ENCODE measurements around the gene TMEM89.

TMEM89 gene

DNA sequence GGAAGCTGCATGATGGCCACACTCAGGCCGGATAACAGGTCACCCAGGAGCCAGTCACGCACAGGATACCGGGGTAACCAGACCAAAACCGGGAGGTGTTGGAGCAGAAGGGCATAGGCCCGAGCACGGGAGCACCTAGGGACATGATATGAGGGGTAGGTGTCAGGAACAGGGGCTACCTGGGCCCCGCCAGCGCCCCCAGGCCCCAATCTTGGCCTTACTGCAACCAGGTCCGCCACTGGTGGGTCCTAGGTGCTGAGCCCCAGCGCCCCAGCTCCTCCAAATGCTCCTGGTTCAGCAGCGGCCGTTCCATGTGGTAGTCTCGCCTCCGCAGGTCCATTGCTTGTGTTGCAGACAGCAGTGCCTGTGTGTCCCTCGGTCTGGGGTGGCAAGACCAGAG lies 11.7 kb upstream of the TMEM89 start:
- no peak for DNase-seq (ENCODE audit: extremely low spot score)
- POLR2A ChIA-PET = interaction anchor here (1.2 to 1.9 kb wide), 3 partner anchors 10 to 187 kb away, joined by 3 to 6 read pairs (median 4); partner anchors contain the start of genes ATRIP and NCKIPSD
- CTCF ChIA-PET = interaction anchor here (1.5 kb wide), 1 partner anchor 160 kb away, joined by 5 read pairs; no protein-coding TSS in a partner anchor
- TF ChIP-seq CTBP1 (IDR thresholded peaks at IDR 0.05; ENCODE audit: borderline replicate concordance) (no peak), SUZ12 (IDR thresholded peaks at IDR 0.05) (no peak), ARNT (IDR thresholded peaks at IDR 0.05) (no peak), TARDBP (IDR thresholded peaks at IDR 0.05) (no peak), L3MBTL2 (conservative IDR thresholded peaks at IDR 0.05) (no peak)

DNA sequence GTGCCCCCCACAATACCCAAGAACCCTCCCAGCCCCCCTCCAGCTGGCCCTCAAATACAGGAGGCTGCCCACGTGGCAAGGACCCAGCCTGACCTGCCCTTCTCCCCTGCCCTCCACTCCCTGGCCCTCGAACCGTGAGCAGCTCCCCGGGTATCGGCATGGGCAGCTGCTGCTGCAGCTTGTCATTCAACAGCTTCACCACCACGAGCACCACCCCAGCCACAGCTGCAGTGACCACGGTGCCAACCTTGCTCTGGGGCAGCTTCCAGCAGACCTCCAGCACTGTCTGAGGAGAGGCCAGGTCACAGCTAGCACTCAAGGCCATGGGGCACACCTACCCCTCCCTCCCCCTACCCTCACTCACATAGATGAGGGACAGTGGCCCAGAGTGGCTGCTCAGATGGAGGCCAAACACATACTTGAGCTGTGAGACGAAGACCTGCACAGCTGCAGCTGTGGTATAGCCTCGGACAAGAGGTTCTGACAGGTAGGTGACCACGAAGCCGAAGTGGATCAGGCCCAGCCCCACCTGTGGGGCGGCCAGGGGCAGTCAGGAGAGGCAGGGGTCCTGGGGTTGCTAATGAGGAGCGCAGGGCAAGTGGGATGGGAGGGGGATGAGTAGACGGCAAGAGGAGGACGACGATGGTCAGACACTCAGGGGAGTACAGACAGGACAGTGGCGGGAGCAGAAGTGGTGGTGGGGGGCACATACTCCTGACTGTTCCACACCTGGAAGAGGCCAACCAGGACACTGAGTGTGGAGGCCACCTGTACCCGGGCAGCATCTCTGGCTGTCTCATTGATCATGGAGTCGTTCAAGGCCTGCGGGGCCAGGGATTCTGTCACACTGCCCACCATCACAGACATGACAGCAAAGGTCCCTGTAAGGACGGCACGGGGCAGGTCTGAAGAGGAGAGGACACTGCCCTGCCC lies 10.2 kb upstream of the TMEM89 start:
- POLR2A ChIA-PET = no interaction called here
- TF ChIP-seq BHLHE40 (IDR thresholded peaks at IDR 0.05; ENCODE audit: borderline replicate concordance) = no peak
- TF ChIP-seq, protein P1, sequence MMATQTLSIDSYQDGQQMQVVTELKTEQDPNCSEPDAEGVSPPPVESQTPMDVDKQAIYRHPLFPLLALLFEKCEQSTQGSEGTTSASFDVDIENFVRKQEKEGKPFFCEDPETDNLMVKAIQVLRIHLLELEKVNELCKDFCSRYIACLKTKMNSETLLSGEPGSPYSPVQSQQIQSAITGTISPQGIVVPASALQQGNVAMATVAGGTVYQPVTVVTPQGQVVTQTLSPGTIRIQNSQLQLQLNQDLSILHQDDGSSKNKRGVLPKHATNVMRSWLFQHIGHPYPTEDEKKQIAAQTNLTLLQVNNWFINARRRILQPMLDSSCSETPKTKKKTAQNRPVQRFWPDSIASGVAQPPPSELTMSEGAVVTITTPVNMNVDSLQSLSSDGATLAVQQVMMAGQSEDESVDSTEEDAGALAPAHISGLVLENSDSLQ (IDR thresholded peaks at IDR 0.05) = no peak
- no peak for TF ChIP-seq NFRKB (IDR thresholded peaks at IDR 0.05)
- no peak for TF ChIP-seq SP1 (IDR thresholded peaks at IDR 0.05)
- TF ChIP-seq LEF1 (IDR thresholded peaks at IDR 0.05; ENCODE audit: borderline replicate concordance) = no peak
- no peak for TF ChIP-seq ELF4 (IDR thresholded peaks at IDR 0.05)
- no peak for TF ChIP-seq FOXK2 (IDR thresholded peaks at IDR 0.05)
- TF ChIP-seq SUZ12 (IDR thresholded peaks at IDR 0.05) = no peak
- no peak for TF ChIP-seq HDGF (IDR thresholded peaks at IDR 0.05; ENCODE audit: borderline replicate concordance)
- no peak for TF ChIP-seq TARDBP (IDR thresholded peaks at IDR 0.05)
- CTCF ChIA-PET = no interaction called here
- no peak for DNase-seq (ENCODE audit: extremely low spot score)

DNA sequence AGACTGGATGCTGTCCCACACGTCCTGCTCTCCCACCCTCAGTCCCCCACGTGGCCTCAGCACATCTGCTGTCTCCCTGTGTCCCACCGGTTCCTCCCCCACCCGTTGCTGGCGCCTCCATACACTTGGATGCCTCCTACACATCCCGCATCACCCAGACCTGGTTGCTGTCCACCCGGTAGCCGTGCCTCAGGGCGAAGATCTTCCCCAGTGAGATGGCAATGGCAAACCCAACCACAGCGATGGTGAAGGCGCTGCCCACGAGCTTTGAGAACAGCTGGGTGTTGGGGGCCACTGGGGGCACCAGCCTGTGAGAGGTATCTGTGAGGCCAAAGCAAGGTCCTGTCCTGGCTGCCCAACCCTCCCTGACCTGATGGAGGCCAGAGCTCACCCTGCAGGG lies 9.3 kb upstream of the TMEM89 start:
- CTCF ChIA-PET = no interaction called here
- POLR2A ChIA-PET = no interaction called here
- DNase-seq (ENCODE audit: extremely low spot score) = no peak
- TF ChIP-seq SP1 (IDR thresholded peaks at IDR 0.05) (no peak), CTBP1 (IDR thresholded peaks at IDR 0.05; ENCODE audit: borderline replicate concordance) (no peak), FOXA1 (IDR thresholded peaks at IDR 0.05) (no peak), BHLHE40 (IDR thresholded peaks at IDR 0.05; ENCODE audit: borderline replicate concordance) (no peak), ZNF384 (IDR thresholded peaks at IDR 0.05) (no peak), LEF1 (IDR thresholded peaks at IDR 0.05; ENCODE audit: borderline replicate concordance) (no peak)
- TF ChIP-seq, protein P1 (IDR thresholded peaks at IDR 0.05) = no peak

DNA sequence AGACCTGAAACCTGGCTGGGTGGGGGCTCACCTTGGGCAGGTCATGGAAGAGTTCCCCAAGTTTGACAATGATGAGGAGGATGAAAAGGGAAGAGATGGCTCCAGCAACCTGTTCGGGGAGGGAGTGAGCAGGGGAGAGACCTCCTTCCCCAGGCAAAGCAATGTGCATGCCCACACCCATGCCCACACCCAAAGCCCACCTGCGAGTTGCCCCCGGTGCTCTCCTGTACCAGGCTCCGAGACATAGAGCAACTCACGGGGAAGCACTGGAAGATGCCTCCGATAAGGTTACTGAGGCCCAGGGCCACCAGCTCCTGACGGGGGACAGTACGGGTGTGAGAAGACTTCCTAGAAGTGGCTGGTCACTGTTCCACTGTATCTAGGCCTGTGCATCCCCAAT lies 8.8 kb upstream of the TMEM89 start:
- ChIA-PET CTCF (no interaction called here), POLR2A (interaction anchor here (1.7 kb wide), 1 partner anchor 20 kb away, joined by 4 read pairs; the partner anchor contains the start of gene UQCRC1)
- TF ChIP-seq SUZ12 (IDR thresholded peaks at IDR 0.05) (no peak), L3MBTL2 (conservative IDR thresholded peaks at IDR 0.05) (no peak), TARDBP (IDR thresholded peaks at IDR 0.05) (no peak), ARNT (IDR thresholded peaks at IDR 0.05) (no peak), ZNF384 (IDR thresholded peaks at IDR 0.05) (no peak), CTBP1 (IDR thresholded peaks at IDR 0.05; ENCODE audit: borderline replicate concordance) (no peak), FOXK2 (IDR thresholded peaks at IDR 0.05) (no peak), FOXA1 (IDR thresholded peaks at IDR 0.05) (no peak), FOXM1 (IDR thresholded peaks at IDR 0.05; ENCODE audit: borderline replicate concordance) (no peak), SP1 (IDR thresholded peaks at IDR 0.05) (no peak)
- TF ChIP-seq, protein P1 (IDR thresholded peaks at IDR 0.05) = no peak
- no peak for DNase-seq (ENCODE audit: extremely low spot score)

DNA sequence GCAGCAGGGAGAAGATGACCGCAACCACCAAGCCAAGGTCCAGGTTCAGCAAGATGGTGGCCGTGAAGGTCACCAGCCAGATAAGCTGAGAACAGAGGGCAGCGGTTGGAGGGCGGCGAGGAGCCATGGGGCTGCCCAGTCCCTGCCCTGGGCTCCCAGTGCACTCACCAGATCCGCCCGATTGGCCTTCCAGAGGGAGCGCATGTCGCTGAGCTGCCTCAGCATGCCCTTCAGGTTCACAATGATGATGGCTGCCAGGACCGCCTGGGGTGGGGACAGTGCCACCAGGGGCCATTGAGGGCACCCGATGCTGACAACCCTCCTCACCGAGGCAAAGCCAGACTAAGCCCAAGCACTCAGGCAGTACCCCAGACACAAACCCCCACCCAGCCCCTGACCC lies 8.3 kb upstream of the TMEM89 start:
- ChIA-PET CTCF (no interaction called here), POLR2A (interaction anchor here (1.7 kb wide), 1 partner anchor 20 kb away, joined by 4 read pairs; the partner anchor contains the start of gene UQCRC1)
- no peak for TF ChIP-seq CTBP1 (IDR thresholded peaks at IDR 0.05; ENCODE audit: borderline replicate concordance)
- no peak for TF ChIP-seq SUZ12 (IDR thresholded peaks at IDR 0.05)
- no peak for TF ChIP-seq FOXK2 (IDR thresholded peaks at IDR 0.05)
- TF ChIP-seq HDGF (IDR thresholded peaks at IDR 0.05; ENCODE audit: borderline replicate concordance) = no peak
- no peak for TF ChIP-seq SP1 (IDR thresholded peaks at IDR 0.05)
- no peak for TF ChIP-seq TARDBP (IDR thresholded peaks at IDR 0.05)
- TF ChIP-seq LEF1 (IDR thresholded peaks at IDR 0.05; ENCODE audit: borderline replicate concordance) = no peak
- no peak for TF ChIP-seq L3MBTL2 (conservative IDR thresholded peaks at IDR 0.05)
- no peak for TF ChIP-seq FOXM1 (IDR thresholded peaks at IDR 0.05; ENCODE audit: borderline replicate concordance)
- no peak for TF ChIP-seq ZNF384 (IDR thresholded peaks at IDR 0.05)
- TF ChIP-seq BHLHE40 (IDR thresholded peaks at IDR 0.05; ENCODE audit: borderline replicate concordance) = no peak
- no peak for TF ChIP-seq NFRKB (IDR thresholded peaks at IDR 0.05)
- no peak for TF ChIP-seq FOXA1 (IDR thresholded peaks at IDR 0.05)
- no peak for TF ChIP-seq ELF4 (IDR thresholded peaks at IDR 0.05)
- no peak for DNase-seq (ENCODE audit: extremely low spot score)

Data from HEK293T (cell line).